HEK293 (cell line): ENCODE measurements around the gene PPP1CA.

Experiments
- CTCF ChIA-PET: fragments of 350-600 bp; formaldehyde crosslinking; extraction: SDS; loops from one replicate; lab custom pipeline; 2021; ENCODE audit warnings: antibody characterized with exemption; lab: Yijun Ruan, JAX
- POLR2A ChIA-PET: fragments of 300-600 bp; formaldehyde crosslinking; extraction: SDS; loops from one replicate; lab custom pipeline; 2020; ENCODE audit warnings: antibody characterized with exemption, inconsistent platforms; lab: Yijun Ruan, JAX
- H3K27ac ChIP-seq: fragments of 200-500 bp; sonication (Bioruptor generic); 2 replicates; pipeline ENCODE4 v1.5.1; 2014; ENCODE audit warnings: low read depth, low read length, control low read depth, inconsistent platforms; ENCODE audit errors: extremely low read depth
- H3K36me3 ChIP-seq, 2 experiments: fragments of 200-500 bp in 1 of 2; sonication (Bioruptor generic) in 1 of 2; 1 replicate in 1 of 2; 2 replicates in 1 of 2; pipeline ENCODE4 v1.5.1; 2014 to 2017; ENCODE audit warnings: inconsistent platforms in 2 of 2, low read length in 2 of 2; ENCODE audit not compliant: control insufficient read depth in 2 of 2, insufficient read depth in 1 of 2
- H3K4me1 ChIP-seq: fragments of 200-500 bp; sonication (Bioruptor generic); 2 replicates; pipeline ENCODE4 v1.5.1; 2014; ENCODE audit warnings: mild to moderate bottlenecking, low read length, inconsistent platforms; ENCODE audit not compliant: control insufficient read depth, insufficient read depth
- H3K4me3 ChIP-seq: 2 replicates; pipeline ENCODE4 v1.5.1; 2011; ENCODE audit warnings: low read depth, mild to moderate bottlenecking, control low read depth, low read length, moderate library complexity
- H3K9me3 ChIP-seq: fragments of 200-500 bp; sonication (Bioruptor generic); 2 replicates; pipeline ENCODE4 v1.5.1; 2014; ENCODE audit warnings: low read depth, low read length, inconsistent platforms; ENCODE audit not compliant: control insufficient read depth, insufficient read depth
- KLF1 ChIP-seq: fragments of 450-650 bp; formaldehyde crosslinking; IDR thresholded peaks from 2 replicates; pipeline ENCODE4 v1.5.1; 2016; ENCODE audit warnings: missing biosample characterization, missing genetic modification characterization
- OSR2 ChIP-seq: fragments of 450-650 bp; formaldehyde crosslinking; IDR thresholded peaks from 2 replicates; pipeline ENCODE4 v1.5.1; 2016; ENCODE audit warnings: missing biosample characterization, missing genetic modification characterization
- ZFP41 ChIP-seq: fragments of 450-650 bp; formaldehyde crosslinking; IDR thresholded peaks from 2 replicates; pipeline ENCODE4 v1.5.1; 2016; ENCODE audit warnings: missing biosample characterization, missing genetic modification characterization, borderline replicate concordance
- ZNF202 ChIP-seq: fragments of 450-650 bp; formaldehyde crosslinking; IDR thresholded peaks from 2 replicates; pipeline ENCODE4 v1.5.1; 2016; ENCODE audit warnings: missing biosample characterization, missing genetic modification characterization, borderline replicate concordance
- ZNF274 ChIP-seq, 2 experiments: fragments of 200-500 bp in 1 of 2; fragments of 450-650 bp in 1 of 2; sonication (Bioruptor generic) in 1 of 2; formaldehyde crosslinking in 1 of 2; IDR thresholded peaks; 2 replicates each; pipeline versions ENCODE4 v1.5.1 to v1.6.1; 2014 to 2016; ENCODE audit warnings: borderline replicate concordance in 1 of 2, inconsistent platforms in 1 of 2, low read length in 1 of 2, missing biosample characterization in 1 of 2, missing genetic modification characterization in 1 of 2
- ZNF354C ChIP-seq: fragments of 450-650 bp; formaldehyde crosslinking; IDR thresholded peaks from 2 replicates; pipeline ENCODE4 v1.5.1; 2016; ENCODE audit warnings: missing biosample characterization, missing genetic modification characterization, low read depth, borderline replicate concordance
- ZNF449 ChIP-seq: fragments of 450-650 bp; formaldehyde crosslinking; IDR thresholded peaks from 2 replicates; pipeline ENCODE4 v1.5.1; 2017; ENCODE audit warnings: missing biosample characterization, mild to moderate bottlenecking, missing genetic modification characterization, moderate library complexity
- ZNF580 ChIP-seq: fragments of 450-650 bp; formaldehyde crosslinking; IDR thresholded peaks from 2 replicates; pipeline ENCODE4 v1.5.1; 2016; ENCODE audit warnings: missing biosample characterization, missing genetic modification characterization
- ZNF596 ChIP-seq: fragments of 450-650 bp; IDR thresholded peaks from 2 replicates; pipeline ENCODE4 v1.5.0; 2018; ENCODE audit warnings: missing biosample characterization, mild to moderate bottlenecking, missing genetic modification characterization, moderate library complexity
- ZNF677 ChIP-seq: fragments of 450-650 bp; IDR thresholded peaks from 2 replicates; pipeline ENCODE4 v1.5.0; 2018; ENCODE audit warnings: missing biosample characterization, mild to moderate bottlenecking, missing genetic modification characterization, moderate library complexity
- TF ChIP-seq, protein P1 (sequence below): fragments of 450-650 bp; formaldehyde crosslinking; IDR thresholded peaks from 2 replicates; pipeline ENCODE4 v1.5.1; 2016; ENCODE audit warnings: missing biosample characterization, missing genetic modification characterization
- TF ChIP-seq, protein P2 (sequence below): fragments of 450-650 bp; formaldehyde crosslinking; IDR thresholded peaks from 2 replicates; pipeline ENCODE4 v1.5.1; 2016; ENCODE audit warnings: missing biosample characterization, missing genetic modification characterization

The PPP1CA gene

DNA sequence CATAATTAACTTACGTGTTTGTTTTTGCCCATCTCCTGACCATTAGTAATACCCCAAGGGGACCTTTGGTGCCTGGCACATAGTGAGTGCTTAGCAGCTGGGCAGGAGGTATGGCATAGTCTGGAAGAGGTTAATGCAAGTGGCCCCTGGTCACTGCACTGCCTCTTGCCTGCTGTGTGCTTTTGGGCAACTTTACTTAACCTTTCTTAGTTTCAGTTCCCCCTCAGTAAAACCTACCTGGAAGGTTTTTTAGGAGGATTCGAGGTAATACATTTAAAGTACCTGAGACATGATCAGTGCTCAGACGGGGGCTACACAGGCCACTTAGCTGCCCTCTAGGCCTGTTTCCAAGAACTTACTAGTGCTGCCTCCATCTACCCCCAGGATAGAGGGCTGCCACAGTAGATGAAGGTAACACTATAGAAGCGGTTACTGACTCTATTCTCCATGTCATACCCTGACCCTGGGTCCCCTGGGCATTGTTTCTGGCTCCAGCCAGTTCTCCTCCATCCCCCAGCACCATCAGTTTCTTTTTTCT lies 51.7 kb downstream of the PPP1CA start (continued):
- TF ChIP-seq ZNF354C (tag by site-specific recombination) (no peak), ZNF274 (IDR thresholded peaks at IDR 0.05; ENCODE audit: low read length) (no peak), ZNF274 (tag by site-specific recombination; IDR thresholded peaks at IDR 0.05; ENCODE audit: borderline replicate concordance) (no peak), ZNF580 (no peak), ZNF596 (tag by site-specific recombination) (no peak)

DNA sequence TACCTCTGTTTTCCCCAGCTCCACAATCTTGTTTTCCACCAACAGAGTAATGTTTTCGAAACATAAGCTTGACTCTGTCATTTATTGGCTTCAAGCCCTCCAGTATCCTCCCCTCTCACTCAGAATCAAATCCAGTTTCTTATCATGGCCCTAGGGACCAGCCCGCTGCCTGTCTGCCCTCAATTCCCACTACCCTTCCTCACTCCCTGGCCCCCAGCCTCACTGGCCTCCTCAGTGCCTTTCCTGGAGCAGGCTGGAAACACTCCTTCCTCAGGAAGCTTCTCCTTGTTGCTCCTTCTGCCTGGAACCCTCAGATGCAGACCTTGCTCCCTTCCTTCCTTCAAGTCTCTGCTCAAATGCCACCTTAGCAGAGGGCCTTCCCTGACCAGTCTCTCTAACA lies 52.2 kb downstream of the PPP1CA start:
- H3K36me3 ChIP-seq, result no peaks in the 10 kb centered on the region
- H3K4me3 ChIP-seq, result no peak overlapping the region
- ChIA-PET CTCF (interaction anchor here (0.6 to 30.4 kb wide), 6 partner anchors 12 to 1126 kb away, joined by 3 to 898 read pairs (median 5); partner anchors contain the start of genes CLCF1 and RAD9A), POLR2A (interaction anchor here (1.3 kb wide), 1 partner anchor 21 kb away, joined by 4 read pairs; no protein-coding TSS in a partner anchor)
- no peaks in the 10 kb centered on the region for H3K9me3 ChIP-seq
- TF ChIP-seq, protein P1, sequence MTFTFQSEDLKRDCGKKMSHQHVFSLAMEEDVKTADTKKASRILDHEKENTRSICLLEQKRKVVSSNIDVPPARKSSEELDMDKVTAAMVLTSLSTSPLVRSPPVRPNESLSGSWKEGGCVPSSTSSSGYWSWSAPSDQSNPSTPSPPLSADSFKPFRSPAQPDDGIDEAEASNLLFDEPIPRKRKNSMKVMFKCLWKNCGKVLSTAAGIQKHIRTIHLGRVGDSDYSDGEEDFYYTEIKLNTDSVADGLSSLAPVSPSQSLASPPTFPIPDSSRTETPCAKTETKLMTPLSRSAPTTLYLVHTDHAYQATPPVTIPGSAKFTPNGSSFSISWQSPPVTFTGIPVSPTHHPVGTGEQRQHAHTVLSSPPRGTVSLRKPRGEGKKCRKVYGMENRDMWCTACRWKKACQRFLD (tag by site-specific recombination), result no peak
- TF ChIP-seq, protein P2, sequence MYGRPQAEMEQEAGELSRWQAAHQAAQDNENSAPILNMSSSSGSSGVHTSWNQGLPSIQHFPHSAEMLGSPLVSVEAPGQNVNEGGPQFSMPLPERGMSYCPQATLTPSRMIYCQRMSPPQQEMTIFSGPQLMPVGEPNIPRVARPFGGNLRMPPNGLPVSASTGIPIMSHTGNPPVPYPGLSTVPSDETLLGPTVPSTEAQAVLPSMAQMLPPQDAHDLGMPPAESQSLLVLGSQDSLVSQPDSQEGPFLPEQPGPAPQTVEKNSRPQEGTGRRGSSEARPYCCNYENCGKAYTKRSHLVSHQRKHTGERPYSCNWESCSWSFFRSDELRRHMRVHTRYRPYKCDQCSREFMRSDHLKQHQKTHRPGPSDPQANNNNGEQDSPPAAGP, result no peak
- no peak for TF ChIP-seq ZNF677 (tag by site-specific recombination)
- TF ChIP-seq ZFP41 (tag by site-specific recombination), result no peak
- no peaks in the 10 kb centered on the region for H3K4me1 ChIP-seq
- no peak overlapping the region for H3K27ac ChIP-seq

GRCh38 chr11:67349036-67349435 lies 52.6 kb downstream of the PPP1CA start:
- ChIA-PET POLR2A (interaction anchor here (1.3 kb wide), 1 partner anchor 22 kb away, joined by 4 read pairs; no protein-coding TSS in a partner anchor), CTCF (interaction anchor here (0.6 to 30.4 kb wide), 5 partner anchors 13 to 1126 kb away, joined by 3 to 898 read pairs (median 4); partner anchors contain the start of genes CLCF1 and RAD9A)
- TF ChIP-seq ZNF449 (tag by site-specific recombination), result no peak
- no peak for TF ChIP-seq OSR2 (tag by site-specific recombination)
- TF ChIP-seq ZNF202 (tag by site-specific recombination), result no peak
- no peak for TF ChIP-seq KLF1 (tag by site-specific recombination)
- H3K4me3 ChIP-seq, result no peak overlapping the region
- no peaks in the 10 kb centered on the region for H3K9me3 ChIP-seq
- no peaks in the 10 kb centered on the region for H3K36me3 ChIP-seq
- H3K4me1 ChIP-seq, result no peaks in the 10 kb centered on the region
- no peak overlapping the region for H3K27ac ChIP-seq
